ENCODE measurements around the gene FAF1. TPM values are rescaled to one million over a fixed set of nuclear protein-coding genes. Genes with fewer than 3 reads are reported as not detected.

FAF1 gene
- total RNA-seq, 2 experiments from 2014 or later, result 43.5 to 44.0 TPM

DNA sequence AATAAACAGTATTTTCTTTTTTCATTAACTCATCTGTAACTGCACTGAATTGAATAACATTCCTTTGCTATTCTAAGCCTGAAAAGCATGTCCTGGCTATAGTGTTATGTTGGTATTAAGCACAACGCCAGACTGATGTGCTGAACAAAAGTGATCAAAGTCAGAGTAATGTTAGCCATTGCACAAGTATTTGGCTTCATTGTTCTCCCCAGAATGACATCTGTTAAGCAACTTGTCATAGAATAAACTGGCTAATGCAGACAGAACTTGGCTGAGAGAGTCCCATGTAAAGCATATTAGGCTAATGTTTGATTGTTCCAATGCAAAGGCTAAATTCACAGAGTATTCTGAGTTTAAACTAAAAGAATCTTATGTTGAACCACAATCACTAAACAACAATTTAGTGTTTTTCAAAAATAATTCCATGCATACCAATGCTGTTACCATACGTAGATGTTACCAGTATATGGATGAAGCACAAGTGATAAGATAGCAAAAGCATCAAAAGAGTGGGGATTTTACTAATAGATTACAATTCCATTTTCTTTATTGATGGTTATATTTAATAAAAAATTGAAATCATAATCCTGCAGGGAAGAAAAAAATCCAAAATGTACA is 301.5 kb downstream of the FAF1 start:
- POLR2A ChIA-PET, result no interaction called here

GRCh38 chr1:50656931-50657330 is 303.1 kb downstream of the FAF1 start:
- no peak for DNase-seq
- no peak for TF ChIP-seq CTCF (IDR thresholded peaks at IDR 0.05)
- H3K9me3 Mint-ChIP-seq, result no peaks in the 10 kb centered on the region
- ChIA-PET CTCF (no interaction called here), POLR2A (no interaction called here)
- H3K4me3 ChIP-seq (ENCODE audit: low read length), result no peak overlapping the region
- H3K4me1 Mint-ChIP-seq (ENCODE audit: low read depth), result peaks cover 19% of the 10 kb centered on the region
- intact Hi-C loops (cut with DNase I, micrococcal nuclease), result no loop called here
- H3K27ac ChIP-seq (ENCODE audit: low read depth in 1 of 2, low read length in 2 of 2), result no peak overlapping the region
- H3K36me3 ChIP-seq (ENCODE audit: insufficient read depth, low read length), result no peaks in the 10 kb centered on the region
- no peak for ATAC-seq (ENCODE audit: poor library complexity)
- H3K4me1 ChIP-seq (ENCODE audit: insufficient read depth, low read length), result no peaks in the 10 kb centered on the region
- H3K27ac Mint-ChIP-seq, result no peak overlapping the region
- no peaks in the 10 kb centered on the region for H3K27me3 ChIP-seq (ENCODE audit: control insufficient read depth in 1 of 2, insufficient read depth in 2 of 2, low read length in 2 of 2)
- peaks cover 19% of the 10 kb centered on the region for H3K36me3 Mint-ChIP-seq (ENCODE audit: low read depth)
- H3K27me3 Mint-ChIP-seq, result no peaks in the 10 kb centered on the region
- H3K4me3 Mint-ChIP-seq, result no peak overlapping the region
- H3K9me3 ChIP-seq (ENCODE audit: control insufficient read depth in 1 of 2, insufficient read depth in 1 of 2, low read length in 2 of 2), result no peaks in the 10 kb centered on the region

More for the DNA sequence above, 301.5 kb downstream of the FAF1 start:
- DNase-seq (no peak), ATAC-seq (ENCODE audit: poor library complexity) (no peak)
- no peaks in the 10 kb centered on the region for H3K27me3 ChIP-seq (ENCODE audit: control insufficient read depth in 1 of 2, insufficient read depth in 2 of 2, low read length in 2 of 2)
- no peaks in the 10 kb centered on the region for H3K36me3 ChIP-seq (ENCODE audit: insufficient read depth, low read length)
- no peak overlapping the region for H3K4me3 ChIP-seq (ENCODE audit: low read length)
- intact Hi-C loops (cut with DNase I, micrococcal nuclease), result no loop called here
- H3K36me3 Mint-ChIP-seq (ENCODE audit: low read depth), result peaks cover 15% of the 10 kb centered on the region
- no peaks in the 10 kb centered on the region for H3K27me3 Mint-ChIP-seq
- no peaks in the 10 kb centered on the region for H3K9me3 ChIP-seq (ENCODE audit: control insufficient read depth in 1 of 2, insufficient read depth in 1 of 2, low read length in 2 of 2)
- no peaks in the 10 kb centered on the region for H3K4me1 ChIP-seq (ENCODE audit: insufficient read depth, low read length)
- TF ChIP-seq CTCF (IDR thresholded peaks at IDR 0.05), result no peak
- no peaks in the 10 kb centered on the region for H3K9me3 Mint-ChIP-seq
- H3K4me1 Mint-ChIP-seq (ENCODE audit: low read depth), result peaks cover 19% of the 10 kb centered on the region
- H3K27ac Mint-ChIP-seq, result no peak overlapping the region
- CTCF ChIA-PET, result no interaction called here
- H3K27ac ChIP-seq (ENCODE audit: low read depth in 1 of 2, low read length in 2 of 2), result no peak overlapping the region
- no peak overlapping the region for H3K4me3 Mint-ChIP-seq

DNA sequence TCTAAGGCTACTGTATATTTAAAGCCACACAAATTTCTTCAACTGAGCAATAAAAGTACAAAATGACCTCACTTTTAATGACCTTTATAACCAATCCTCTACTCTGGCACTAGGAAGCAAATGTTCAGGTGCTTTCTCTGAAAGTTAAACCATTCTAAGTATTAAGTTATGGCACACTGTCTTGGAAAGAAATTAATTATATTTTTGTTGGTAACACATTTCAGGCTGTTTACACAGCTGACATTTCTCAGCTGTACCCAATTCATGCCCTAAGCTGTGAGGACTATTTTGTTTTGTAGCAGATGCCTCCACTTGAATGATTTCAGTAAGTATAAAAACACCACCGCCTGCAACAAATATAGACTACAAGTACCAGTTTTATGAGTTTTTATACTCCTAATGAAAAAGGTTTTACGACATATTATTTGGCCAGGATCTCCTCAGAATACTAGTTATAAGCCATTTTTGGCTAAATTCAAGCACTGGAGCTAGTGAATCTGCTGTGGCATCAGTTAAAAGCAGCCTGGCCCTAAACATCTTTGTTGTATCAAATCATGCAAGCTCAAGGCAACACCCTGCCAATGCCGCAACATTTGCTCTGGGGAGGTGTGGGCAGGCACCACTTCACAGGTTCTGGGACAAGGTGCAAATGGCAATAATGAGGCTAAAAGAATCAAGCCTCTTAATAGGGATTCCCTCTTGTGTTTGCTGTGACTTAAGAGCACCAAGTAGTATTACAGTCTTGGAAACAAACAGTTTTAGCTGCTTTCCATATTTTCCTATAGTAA is 308.4 kb downstream of the FAF1 start:
- no peaks in the 10 kb centered on the region for H3K4me1 Mint-ChIP-seq (ENCODE audit: low read depth)
- TF ChIP-seq CTCF (IDR thresholded peaks at IDR 0.05), result no peak
- no peak overlapping the region for H3K4me3 Mint-ChIP-seq
- no peaks in the 10 kb centered on the region for H3K27me3 Mint-ChIP-seq
- Histone ChIP-seq H3K27ac (ENCODE audit: low read depth in 1 of 2, low read length in 2 of 2) (no peak overlapping the region), H3K4me3 (ENCODE audit: low read length) (no peak overlapping the region), H3K9me3 (ENCODE audit: control insufficient read depth in 1 of 2, insufficient read depth in 1 of 2, low read length in 2 of 2) (no peaks in the 10 kb centered on the region), H3K27me3 (ENCODE audit: control insufficient read depth in 1 of 2, insufficient read depth in 2 of 2, low read length in 2 of 2) (no peaks in the 10 kb centered on the region), H3K4me1 (ENCODE audit: insufficient read depth, low read length) (no peaks in the 10 kb centered on the region), H3K36me3 (ENCODE audit: insufficient read depth, low read length) (no peaks in the 10 kb centered on the region)
- intact Hi-C loops (cut with DNase I, micrococcal nuclease), result no loop called here
- H3K36me3 Mint-ChIP-seq (ENCODE audit: low read depth), result peaks cover 33% of the 10 kb centered on the region
- CTCF ChIA-PET, result no interaction called here
- no peaks in the 10 kb centered on the region for H3K9me3 Mint-ChIP-seq
- POLR2A ChIA-PET, result no interaction called here
- ATAC-seq (ENCODE audit: poor library complexity) (no peak), DNase-seq (no peak)
- H3K27ac Mint-ChIP-seq, result no peak overlapping the region
